Measurements from ENCODE around the gene PBX3.

GRCh38 chr9:125914411-125914810 lies 167.2 kb downstream of the PBX3 start:
- TF ChIP-seq CTCF (IDR thresholded peaks at IDR 0.05) (no peak), POLR2A (IDR thresholded peaks at IDR 0.05) (no peak)
